GM21367 (cell line): ENCODE measurements around the gene PIK3R5.

Experiments used
- ATAC-seq: cut with Tn5 transposase; IDR thresholded peaks from one replicate; pipeline ENCODE4 v1.9.1; 2021; ENCODE audit not compliant: unreplicated experiment

Gene PIK3R5

DNA sequence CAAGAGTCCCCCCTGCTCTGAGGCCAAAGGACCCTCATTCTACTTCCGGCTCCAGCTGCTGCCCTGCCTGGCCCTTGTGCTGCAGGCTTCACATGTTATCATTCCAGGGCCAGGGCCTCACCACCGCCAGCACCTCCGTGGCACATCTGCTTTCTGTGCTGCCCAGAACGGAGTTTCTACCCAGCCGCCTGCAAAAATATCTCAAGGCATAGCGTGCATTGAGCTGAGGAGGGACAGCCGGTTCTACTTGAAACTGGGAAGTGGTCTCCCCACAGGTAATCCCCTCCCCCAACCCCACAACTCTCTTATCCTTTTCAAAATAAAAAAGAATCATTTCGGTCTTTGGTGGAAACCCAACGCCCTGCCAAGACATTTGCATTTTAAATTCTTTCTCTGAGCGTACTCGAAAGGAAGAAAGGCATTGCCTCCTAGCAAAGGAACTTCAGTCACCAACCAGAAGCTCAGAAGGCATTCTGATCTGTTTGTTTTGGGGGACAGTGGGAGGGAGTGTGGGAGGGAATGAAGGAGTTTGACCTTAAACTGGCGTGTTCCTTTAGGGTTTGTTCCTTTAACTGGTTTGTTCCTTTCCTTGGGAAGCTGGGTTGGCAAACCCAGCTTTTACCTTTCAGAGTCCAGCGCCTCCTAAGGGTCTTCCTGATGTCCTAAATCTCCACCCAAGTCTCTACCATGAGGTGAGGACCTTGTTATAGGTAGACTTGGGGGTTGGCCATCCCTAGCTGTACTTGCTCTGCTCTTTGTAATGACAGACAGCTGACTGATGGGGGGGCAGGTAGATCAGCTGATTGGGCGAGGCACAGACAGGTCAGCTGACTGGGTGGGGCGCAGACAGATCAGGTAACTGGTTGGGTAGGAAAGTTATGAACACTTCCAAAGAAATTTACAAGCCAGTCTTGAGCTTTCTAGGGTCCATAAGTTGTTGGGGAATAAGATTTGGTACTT lies 64.6 kb downstream of the PIK3R5 start:
- no peak for ATAC-seq

DNA sequence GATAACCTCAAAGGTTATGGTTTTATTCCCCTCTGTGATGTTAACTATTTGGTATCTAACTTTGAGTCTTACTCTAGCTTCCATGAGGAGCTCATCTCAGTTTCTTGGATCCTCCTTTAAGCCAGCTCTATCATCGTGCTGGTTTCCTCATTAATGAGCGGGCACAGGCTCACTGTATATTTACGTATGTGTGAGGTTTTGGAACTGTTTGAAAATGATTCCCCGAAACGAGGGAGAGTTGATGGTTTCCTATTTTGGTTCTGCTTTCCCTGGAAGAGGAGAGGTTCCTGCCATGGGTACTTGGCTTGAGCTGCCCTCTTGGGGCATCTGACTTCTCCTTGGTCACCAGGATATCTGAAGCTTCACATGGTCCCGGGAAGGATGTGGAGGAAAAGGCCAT lies 65.3 kb downstream of the PIK3R5 start:
- ATAC-seq: no peak

DNA sequence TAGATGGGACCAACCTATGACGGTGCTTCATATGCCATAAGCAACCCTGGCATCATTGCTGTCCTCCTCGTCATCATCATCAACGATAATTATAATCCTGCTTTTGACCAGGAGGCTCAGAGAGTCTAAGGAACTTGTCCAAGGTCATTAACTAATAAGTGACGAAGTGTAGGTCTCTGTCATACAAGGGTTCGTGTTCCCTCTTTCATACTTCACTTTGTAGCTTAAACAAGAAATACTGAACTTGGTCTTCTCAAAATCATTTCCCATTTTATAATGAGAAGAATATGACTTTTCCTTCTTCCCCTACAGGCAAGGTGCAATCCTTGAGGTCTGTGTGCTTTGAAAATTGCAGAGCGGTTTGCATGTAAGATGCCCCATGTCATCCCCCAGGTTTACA lies 66.9 kb downstream of the PIK3R5 start:
- no peak for ATAC-seq

DNA sequence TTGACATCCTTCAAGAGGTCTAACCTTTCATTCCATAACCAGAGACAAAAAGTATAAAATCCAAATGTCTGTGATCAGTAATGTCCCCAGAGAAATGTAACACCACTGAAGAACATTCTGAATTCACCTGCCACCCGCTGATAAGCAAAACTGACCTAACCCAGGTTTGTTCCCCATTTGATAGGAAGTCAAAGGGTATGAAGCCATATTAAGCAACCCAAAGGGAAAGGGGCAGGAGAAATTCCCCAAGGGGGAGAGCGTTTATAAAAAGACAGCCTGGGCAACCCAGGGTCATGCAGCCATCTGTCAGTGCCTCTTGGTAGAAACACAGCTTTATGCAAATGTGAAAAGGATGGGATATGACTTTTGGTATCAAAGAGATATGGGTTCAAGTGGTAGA lies 67.4 kb downstream of the PIK3R5 start:
- ATAC-seq: no peak

DNA sequence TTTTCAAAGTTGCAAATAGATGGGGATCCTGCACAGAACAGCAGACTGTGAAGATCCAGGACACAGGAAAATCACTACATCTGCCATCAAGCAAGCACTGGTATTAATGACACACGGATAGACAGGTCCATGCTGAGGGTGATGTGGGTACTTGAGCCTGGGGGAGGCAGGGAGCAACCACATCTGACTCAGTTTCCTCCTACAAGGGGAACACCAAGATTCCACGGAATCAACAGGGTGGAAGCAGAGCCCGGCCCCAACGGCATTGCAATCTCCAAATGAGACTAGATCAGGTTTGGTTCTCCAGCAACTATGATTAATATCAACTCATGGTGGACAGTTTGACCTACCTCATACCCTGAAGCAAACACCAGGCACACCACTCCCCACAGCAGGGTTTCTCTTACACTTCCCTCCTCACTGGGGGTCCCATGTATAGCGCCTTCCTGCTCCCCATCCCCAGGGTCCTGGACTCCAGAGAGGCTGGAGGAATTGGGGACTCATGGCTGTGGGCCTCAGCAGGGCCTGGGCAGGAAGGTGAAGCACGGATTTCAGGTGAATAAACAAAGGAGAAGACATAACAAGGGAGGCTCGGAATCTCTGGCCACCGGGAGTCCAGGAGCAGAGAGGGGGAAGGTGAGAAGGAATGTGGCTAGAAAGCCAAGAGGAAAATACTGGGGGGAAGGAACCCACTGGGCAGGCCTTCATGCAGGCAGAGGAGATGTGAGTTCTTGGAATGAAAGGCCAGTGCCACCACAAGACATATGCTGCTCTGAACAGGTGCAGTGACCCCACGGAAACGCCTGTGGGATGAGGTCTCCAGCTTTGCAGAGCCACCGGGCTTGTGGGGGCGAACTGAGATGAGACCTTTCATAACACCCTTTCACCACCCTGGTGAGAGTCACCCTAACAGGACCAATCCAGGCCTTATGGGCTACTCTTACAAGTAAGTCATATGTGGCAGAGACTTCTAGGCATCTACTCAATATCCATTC lies 68.6 kb downstream of the PIK3R5 start:
- no peak for ATAC-seq

DNA sequence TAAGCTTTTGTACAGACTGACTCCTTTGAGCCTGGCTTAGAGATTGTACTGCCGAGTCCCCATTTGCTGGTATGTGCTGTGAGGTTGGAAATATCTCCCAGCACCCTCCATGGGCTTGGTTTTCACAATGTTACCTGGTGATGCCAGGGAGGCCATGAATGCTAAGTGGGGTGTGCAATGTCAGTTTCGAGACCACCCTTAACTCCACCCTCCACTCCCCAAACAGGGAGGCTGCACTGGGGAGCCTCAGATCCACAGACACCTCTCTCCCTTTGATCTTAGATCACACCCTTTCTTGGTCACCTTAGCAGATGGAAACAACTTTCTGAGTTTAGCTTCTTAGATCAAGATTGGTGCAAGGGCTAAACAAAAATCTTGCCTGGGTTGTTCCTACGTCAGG lies 69.4 kb downstream of the PIK3R5 start:
- ATAC-seq: no peak

DNA sequence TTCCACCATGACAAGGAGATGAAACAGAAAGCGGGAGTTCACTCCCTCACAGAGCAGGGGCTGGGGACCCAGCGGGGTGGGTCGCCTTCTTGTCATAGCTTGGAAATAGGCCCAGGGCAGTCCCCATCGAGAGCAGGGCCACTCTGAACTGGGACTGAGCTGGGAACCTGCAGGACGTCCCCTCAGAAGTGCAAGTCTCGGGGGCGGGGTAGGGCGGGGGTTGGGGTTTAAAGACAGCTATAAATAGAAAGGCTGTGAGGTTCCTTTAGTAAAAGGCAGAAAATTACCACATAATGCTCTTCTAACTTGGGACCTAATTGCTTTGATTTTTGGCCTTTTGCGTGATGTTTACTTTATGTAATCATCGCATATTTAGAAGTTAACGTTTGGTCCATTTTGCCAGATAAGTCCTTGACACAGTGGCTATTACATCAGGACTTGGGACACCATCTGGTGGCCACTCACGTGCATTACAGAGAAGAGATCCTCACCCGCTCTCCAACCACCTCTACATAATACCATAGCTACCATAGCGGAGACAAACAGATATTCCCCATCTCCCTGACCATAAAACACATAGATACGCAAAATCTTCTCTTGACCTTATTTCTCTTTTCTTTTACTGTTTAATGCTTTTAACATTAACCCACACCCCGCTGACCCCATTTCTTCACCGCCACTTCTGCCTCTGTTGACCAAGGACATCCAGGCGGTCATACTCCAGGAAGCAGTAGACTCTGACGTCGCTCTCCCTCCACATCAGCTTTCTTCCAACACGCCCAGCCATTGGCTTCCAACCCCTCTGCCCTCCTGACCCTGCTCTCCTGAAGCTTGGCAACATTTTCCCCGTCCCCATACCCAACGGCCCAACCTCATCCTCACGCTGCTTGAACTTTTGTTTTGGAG lies 70.6 kb downstream of the PIK3R5 start:
- ATAC-seq: no peak

DNA sequence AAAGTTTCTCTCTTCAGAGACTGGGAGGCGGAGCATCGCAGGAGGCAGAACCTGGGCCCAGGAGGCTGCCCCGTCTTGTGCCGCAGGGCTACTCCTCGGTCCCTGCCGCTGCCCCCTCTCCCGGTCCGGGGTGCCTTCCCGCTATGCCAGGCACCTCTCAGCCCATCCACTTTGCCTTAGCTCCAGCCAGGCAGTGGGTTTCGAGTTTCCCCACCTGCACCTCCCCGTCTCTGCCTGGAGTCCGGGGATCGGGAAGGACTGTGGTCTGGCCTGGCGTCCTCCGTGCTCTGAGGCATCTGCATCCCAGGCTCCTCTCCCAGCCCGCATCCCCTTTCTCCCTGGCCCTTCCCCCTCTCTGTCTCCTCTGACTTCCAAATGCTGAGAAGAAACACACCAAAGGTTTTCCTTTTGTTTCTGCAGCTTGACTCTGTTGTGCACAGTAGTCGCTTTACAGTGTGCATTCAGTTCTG lies 71.3 kb downstream of the PIK3R5 start:
- no peak for ATAC-seq

DNA sequence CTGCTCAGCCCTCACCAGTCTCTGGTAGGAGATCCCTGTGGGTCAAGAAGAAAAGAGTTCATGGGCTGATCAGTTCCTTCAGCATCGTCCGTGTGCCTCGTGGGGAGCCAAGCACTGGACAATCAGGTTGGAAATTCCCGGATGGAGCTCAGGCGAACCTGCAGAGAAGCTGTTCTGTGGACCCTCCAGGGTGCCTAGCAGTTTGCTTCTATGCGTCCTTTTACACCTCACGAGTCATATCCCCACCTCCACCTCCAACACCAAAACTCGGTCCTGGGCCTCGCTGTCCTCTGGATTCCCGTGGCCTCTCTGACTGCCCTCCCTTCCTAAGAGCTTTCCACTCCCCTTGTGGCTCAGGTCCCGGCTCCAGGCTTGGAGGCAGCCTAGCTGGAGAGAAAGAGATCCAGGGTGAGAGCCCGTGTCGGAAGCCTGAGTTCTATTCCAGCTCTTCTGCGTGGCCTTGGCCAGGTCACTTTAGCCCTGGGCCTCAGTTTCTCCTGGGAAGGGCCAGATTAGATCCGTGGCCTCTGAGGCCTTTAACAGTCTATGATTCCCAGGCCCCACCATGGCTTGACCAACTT lies 71.8 kb downstream of the PIK3R5 start:
- ATAC-seq: no peak

DNA sequence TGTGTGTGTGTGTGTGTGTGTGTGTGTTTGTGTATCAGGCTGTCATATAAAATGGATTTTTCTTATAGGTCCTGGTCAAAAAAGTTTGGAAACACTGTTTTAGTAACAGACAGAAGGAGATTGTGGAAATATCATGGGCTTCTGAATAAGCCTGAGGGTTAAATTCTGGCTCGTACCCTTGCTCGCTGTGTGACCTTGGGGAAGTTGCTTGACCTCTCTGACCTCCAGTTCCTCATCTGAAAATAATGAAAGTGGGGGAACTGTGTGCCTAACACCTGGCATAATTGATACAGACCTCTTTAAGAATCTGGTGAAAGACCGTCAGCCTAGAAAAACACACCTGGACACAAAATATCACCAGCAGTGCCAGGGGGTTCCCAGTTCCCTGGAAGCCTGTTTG lies 72.4 kb downstream of the PIK3R5 start:
- no peak for ATAC-seq

DNA sequence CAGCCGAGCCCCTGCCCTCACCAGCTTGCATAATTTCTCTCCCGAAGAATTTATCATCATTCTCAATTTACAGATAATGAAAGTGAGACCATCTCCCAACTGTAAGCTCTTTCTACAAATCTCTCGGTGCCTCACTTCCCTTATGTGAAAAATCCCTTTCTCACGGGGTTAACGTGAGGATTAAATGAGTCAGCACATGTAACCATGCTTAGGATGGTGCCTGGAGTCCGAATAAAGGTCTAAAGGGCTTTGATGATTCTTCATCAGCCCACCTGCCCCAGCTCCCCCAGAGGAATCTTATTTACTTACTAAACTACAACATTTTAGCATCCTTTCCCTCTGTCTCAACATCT lies 73.2 kb downstream of the PIK3R5 start:
- ATAC-seq: no peak

DNA sequence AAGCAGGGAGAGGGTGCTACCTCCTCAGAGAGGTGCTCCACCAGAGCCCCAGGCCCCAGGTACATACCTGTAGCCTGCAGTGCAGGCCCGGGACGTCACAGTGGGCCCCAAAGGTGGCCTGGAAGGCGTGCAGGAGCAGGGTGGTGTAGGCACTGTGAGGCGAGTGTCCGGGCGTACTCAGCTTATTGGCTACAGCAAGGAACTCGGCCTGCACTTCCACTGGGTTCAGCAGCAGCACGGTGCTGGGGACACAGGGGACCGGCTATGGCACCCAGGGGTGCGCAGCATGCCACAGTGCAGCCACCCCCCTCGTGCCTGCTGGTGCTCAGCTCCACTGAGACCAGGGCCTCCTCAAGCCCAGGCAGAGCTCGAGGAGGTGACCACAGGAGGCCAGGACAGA lies 74.8 kb downstream of the PIK3R5 start:
- no peak for ATAC-seq

DNA sequence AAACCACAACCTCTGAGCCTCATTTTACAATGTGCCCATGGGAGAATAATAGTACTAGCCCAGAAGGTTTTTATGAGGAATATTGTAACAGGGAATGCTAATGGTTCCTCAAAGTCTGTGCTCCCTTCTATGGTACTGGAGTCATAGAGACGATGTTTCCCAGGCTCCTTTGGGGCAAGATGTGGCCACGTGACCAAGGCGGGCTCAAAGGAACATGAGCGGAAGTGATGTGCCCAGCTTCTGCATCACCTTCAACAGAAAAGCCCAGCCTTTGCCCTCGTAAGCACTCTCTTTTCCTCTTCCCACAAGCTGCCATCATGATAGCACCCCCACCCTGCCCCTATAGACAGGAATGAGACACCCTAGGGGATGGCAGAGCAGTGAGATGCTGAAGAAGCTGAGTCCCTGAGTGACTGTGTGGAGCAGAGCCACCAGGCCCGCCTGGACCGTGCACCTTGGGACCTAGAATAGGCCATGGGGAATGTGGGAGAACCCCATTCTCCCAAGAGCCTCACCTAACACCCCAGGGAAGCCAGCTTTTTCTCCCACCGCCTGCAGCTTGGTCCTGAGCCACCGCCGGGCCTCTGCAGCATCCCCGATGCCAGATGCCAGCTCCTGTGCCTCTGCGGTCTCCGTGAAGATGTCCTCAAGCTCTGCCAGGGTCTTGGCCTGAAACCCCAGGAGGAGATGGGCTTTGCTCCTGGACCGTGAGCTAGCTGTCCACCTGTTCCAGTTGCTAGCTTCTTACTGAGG lies 75.9 kb downstream of the PIK3R5 start:
- no peak for ATAC-seq

DNA sequence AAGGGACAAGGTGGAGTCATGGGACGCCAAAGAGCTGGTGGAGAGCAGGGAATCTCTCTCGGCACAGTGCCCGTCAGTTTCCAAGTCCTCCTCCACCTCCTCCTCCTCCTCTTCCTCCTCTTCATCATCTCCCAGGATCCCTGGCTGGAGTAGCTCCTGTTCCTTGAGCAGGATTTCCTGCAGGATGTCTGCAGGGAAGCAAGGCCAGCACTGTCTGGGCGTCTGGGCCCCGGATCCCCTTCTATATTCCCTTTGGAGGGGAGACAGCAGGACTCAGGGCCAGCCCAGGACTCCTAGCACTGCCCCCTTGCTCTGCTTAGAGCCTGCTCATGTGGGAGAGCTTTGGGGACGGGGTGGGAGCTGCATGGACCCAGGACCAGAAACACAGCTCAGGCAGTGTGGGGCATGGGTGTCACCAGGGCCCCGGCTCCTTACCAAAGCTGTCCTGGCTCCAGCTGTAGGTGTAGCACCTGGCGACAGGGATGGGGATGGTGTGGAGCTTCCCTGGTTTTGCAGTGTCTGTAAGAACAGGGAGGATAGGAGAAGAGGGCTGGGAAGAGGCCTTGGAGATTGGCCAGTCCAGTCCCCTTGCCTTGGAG lies 76.7 kb downstream of the PIK3R5 start:
- ATAC-seq: no peak

DNA sequence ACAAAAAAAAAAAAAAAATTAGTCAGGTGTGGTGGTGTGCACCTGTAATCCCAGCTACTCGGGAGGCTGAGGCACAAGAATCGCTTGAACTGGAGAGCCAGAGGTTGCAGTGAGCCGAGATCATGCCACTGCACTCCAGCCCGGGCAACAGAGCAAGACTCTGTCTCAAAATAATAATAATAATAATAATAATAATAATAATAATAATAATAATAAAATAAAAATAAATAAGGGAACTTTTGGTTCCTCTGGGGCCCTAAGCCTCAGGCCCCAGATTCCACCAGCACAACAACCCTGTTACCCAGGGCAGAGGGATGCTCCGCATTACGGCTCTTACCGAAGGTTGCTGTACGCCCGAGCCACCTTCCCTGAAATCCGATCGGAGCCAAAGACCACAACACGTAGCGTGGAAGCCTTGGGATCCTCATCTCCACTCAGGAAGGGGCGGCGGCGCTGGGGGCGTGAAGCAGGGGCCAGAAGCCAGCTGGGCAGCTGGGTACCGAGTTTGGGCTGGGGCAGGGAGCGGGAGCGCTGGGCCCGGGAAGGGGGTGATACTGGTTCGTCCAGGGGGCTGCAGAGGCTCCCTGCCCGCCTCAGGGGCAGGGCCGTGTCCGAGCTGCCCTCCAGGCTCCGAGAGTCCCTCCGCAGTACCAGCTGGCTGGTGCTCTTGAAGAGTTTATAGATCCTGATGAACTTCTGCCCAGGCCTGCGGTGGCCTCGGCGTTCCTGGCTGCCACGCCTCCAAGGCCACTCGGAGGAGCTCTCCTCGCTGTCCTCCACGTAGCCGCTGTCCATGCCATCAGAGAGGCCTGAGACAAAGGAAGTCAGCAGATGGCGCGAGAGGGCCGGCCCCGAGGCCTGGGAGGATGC lies 77.4 kb downstream of the PIK3R5 start:
- ATAC-seq: no peak

DNA sequence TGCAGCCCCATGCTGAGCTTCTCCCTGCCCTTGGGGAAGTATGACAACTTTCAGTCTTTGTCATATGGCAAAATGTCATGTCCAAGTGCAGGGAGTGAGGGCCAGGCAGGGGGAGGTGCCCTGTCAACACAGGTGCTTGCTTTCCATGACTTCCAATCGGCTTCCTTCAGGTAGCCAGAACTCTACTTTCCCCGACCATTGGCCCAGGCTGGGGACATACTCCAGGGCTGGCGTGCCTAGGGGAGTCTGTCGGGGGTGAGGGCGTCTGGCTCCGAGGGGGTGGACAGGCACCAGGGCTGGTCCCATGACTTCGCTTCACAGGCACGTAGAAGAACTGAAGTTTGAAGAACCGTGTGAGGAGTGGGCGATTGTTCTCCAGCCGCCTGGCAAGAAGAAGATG lies 78.2 kb downstream of the PIK3R5 start:
- ATAC-seq: no peak

DNA sequence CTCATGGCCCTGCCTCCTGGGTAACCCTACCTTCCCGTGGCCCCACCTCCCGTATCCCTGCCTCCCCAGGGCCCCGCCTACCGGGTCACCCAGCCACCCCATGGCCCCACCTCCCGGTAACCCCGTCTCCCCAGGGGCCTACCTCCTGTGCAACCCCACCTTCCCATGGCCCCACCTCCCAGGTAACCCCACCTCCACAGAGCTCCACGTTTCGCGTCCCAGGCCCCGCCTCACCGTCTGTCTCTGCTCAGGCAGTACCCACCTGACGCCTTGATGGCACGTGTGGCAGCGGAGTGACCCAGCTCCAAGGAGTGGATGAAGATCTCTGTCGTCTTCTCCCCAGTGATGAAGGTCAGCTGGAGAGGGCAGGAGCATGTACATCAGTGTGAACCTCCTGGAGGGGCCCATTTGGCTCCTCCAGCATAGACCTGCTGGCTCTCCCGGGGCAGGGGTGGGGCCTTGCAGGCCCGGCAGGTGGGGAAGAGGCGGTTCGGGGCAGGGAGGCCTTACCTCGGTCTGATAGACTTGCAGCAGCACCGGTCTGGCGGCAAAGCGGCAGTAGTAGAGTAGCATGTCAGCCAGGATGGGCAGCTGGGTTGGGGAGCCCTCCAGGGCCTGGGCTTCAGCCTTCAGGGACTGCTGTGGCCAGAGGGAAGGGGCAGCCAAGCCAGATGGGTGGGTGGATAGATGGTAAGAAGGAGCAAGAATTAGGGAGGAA lies 79.4 kb downstream of the PIK3R5 start:
- ATAC-seq: no peak
